HEK293 (cell line): Measurements from ENCODE around the gene UBASH3B.

ENCODE experiments used
- BCL11A ChIP-seq: fragments of 450-650 bp; formaldehyde crosslinking; IDR thresholded peaks from 2 replicates; pipeline ENCODE4 v1.5.1; 2016; ENCODE audit warnings: low read depth, missing biosample characterization, missing genetic modification characterization
- RBAK ChIP-seq: fragments of 450-650 bp; formaldehyde crosslinking; IDR thresholded peaks from 2 replicates; pipeline ENCODE4 v1.5.1; 2016; ENCODE audit warnings: missing biosample characterization, missing genetic modification characterization
- TCF7L2 ChIP-seq: IDR thresholded peaks from 2 replicates; pipeline ENCODE4 v1.6.1; 2011; ENCODE audit warnings: low read depth, mild to moderate bottlenecking, inconsistent platforms, low read length, moderate library complexity, borderline replicate concordance
- ZBTB7A ChIP-seq: fragments of 450-650 bp; formaldehyde crosslinking; IDR thresholded peaks from 2 replicates; pipeline ENCODE4 v1.5.1; 2016; ENCODE audit warnings: low read depth, missing biosample characterization, missing genetic modification characterization
- ZNF830 ChIP-seq: fragments of 450-650 bp; IDR thresholded peaks from 2 replicates; pipeline ENCODE4 v1.5.0; 2018; ENCODE audit warnings: missing biosample characterization, missing genetic modification characterization, low read depth, mild to moderate bottlenecking, moderate library complexity
- TF ChIP-seq, protein P1 (sequence below): fragments of 450-650 bp; formaldehyde crosslinking; IDR thresholded peaks from 2 replicates; pipeline ENCODE4 v1.5.1; 2016; ENCODE audit warnings: missing biosample characterization, missing genetic modification characterization, low read depth
- TF ChIP-seq, protein P2 (sequence below): fragments of 450-650 bp; formaldehyde crosslinking; IDR thresholded peaks from 2 replicates; pipeline ENCODE4 v1.5.1; 2016; ENCODE audit warnings: missing biosample characterization, missing genetic modification characterization

DNA sequence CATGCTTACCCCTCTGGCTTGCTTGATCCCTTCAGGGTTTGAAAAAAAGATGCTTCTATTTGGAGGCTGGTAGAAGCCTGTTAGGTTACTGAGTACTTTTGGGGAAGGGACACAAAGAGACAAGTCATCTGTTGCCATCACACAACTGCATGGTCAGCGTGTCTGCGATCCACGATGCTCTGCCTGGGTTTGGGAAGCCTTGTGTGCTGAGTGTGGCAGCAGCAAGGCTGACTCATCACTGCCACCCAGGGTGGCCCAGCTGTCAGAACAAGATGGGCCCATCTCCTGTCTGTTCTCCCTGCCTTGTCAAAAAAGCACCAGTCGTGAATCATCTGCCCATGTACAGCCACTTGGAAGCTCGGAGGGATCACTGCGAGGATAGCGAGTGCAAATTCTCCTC, 26.2 kb downstream of the UBASH3B start:
- TF ChIP-seq BCL11A (tag by site-specific recombination), result no peak
- TF ChIP-seq ZNF830 (tag by site-specific recombination), result no peak
- TF ChIP-seq, protein P1, sequence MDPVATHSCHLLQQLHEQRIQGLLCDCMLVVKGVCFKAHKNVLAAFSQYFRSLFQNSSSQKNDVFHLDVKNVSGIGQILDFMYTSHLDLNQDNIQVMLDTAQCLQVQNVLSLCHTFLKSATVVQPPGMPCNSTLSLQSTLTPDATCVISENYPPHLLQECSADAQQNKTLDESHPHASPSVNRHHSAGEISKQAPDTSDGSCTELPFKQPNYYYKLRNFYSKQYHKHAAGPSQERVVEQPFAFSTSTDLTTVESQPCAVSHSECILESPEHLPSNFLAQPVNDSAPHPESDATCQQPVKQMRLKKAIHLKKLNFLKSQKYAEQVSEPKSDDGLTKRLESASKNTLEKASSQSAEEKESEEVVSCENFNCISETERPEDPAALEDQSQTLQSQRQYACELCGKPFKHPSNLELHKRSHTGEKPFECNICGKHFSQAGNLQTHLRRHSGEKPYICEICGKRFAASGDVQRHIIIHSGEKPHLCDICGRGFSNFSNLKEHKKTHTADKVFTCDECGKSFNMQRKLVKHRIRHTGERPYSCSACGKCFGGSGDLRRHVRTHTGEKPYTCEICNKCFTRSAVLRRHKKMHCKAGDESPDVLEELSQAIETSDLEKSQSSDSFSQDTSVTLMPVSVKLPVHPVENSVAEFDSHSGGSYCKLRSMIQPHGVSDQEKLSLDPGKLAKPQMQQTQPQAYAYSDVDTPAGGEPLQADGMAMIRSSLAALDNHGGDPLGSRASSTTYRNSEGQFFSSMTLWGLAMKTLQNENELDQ (tag by site-specific recombination), result no peak
- TF ChIP-seq, protein P2, sequence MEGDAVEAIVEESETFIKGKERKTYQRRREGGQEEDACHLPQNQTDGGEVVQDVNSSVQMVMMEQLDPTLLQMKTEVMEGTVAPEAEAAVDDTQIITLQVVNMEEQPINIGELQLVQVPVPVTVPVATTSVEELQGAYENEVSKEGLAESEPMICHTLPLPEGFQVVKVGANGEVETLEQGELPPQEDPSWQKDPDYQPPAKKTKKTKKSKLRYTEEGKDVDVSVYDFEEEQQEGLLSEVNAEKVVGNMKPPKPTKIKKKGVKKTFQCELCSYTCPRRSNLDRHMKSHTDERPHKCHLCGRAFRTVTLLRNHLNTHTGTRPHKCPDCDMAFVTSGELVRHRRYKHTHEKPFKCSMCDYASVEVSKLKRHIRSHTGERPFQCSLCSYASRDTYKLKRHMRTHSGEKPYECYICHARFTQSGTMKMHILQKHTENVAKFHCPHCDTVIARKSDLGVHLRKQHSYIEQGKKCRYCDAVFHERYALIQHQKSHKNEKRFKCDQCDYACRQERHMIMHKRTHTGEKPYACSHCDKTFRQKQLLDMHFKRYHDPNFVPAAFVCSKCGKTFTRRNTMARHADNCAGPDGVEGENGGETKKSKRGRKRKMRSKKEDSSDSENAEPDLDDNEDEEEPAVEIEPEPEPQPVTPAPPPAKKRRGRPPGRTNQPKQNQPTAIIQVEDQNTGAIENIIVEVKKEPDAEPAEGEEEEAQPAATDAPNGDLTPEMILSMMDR (tag by site-specific recombination), result no peak
- TF ChIP-seq TCF7L2, result no peak
- no peak for TF ChIP-seq RBAK (tag by site-specific recombination)
- no peak for TF ChIP-seq ZBTB7A (tag by site-specific recombination)
